ENCODE data around the gene TBX4. TPM values are rescaled to one million over a fixed set of nuclear protein-coding genes. Genes with fewer than 3 reads are reported as not detected.

Gene TBX4
- total and polyA plus RNA-seq, 2 experiments from 2014 or later, result 13.9 to 15.4 TPM

- Histone ChIP-seq H4K20me1 (ENCODE audit: insufficient read depth, poor library complexity, severe bottlenecking) (no peaks in the 10 kb centered on the region), H3K4me1 (ENCODE audit: insufficient read depth) (no peaks in the 10 kb centered on the region), H3K4me3 (no peak overlapping the region), H3K27ac (no peak overlapping the region), H3K27me3 (no peaks in the 10 kb centered on the region), H3K79me2 (no peaks in the 10 kb centered on the region), H3K9me2 (replicated peaks; ENCODE audit: insufficient read depth) (no peaks in the 10 kb centered on the region), H3K36me3 (replicated peaks; ENCODE audit: insufficient read depth, low read depth) (no peaks in the 10 kb centered on the region), H2AFZ (no peak overlapping the region), H3K9me3 (ENCODE audit: low read depth) (no peaks in the 10 kb centered on the region), H3K4me2 (no peak overlapping the region)
- WGBS (ENCODE audit: low lambda C conversion rate, missing lambda C conversion rate), result 75% methylated on average over 4 of the region's 4 CpGs
- DNase-seq (ENCODE audit: low spot score), result no peak
- TF ChIP-seq EZH2phosphoT487 (IDR thresholded peaks at IDR 0.05; ENCODE audit: low read depth, severe bottlenecking, unreplicated experiment) (no peak), EZH2 (IDR thresholded peaks at IDR 0.05; ENCODE audit: borderline replicate concordance) (no peak), CTCF (IDR thresholded peaks at IDR 0.05; ENCODE audit: poor library complexity) (no peak)
Observed at GRCh38 chr17:61420052-61420451, 32.2 kb upstream of the TBX4 start.

GRCh38 chr17:61420745-61421398 lies 31.4 kb upstream of the TBX4 start:
- Histone ChIP-seq H3K79me2 (no peaks in the 10 kb centered on the region), H3K4me1 (ENCODE audit: insufficient read depth) (no peaks in the 10 kb centered on the region), H3K36me3 (replicated peaks; ENCODE audit: insufficient read depth, low read depth) (no peaks in the 10 kb centered on the region), H3K4me3 (no peak overlapping the region), H3K27ac (no peak overlapping the region), H3K4me2 (no peak overlapping the region), H3K9me2 (replicated peaks; ENCODE audit: insufficient read depth) (no peaks in the 10 kb centered on the region), H3K9me3 (ENCODE audit: low read depth) (no peaks in the 10 kb centered on the region), H2AFZ (no peak overlapping the region), H3K27me3 (no peaks in the 10 kb centered on the region), H4K20me1 (ENCODE audit: insufficient read depth, poor library complexity, severe bottlenecking) (no peaks in the 10 kb centered on the region)
- WGBS (ENCODE audit: low lambda C conversion rate, missing lambda C conversion rate), result 75% methylated on average over 4 of the region's 4 CpGs
- no peak for TF ChIP-seq EZH2phosphoT487 (IDR thresholded peaks at IDR 0.05; ENCODE audit: low read depth, severe bottlenecking, unreplicated experiment)
- TF ChIP-seq CTCF (IDR thresholded peaks at IDR 0.05; ENCODE audit: poor library complexity), result no peak
- no peak for TF ChIP-seq EZH2 (IDR thresholded peaks at IDR 0.05; ENCODE audit: borderline replicate concordance)
- no peak for DNase-seq (ENCODE audit: low spot score)

GRCh38 chr17:61421460-61421859 lies 30.8 kb upstream of the TBX4 start:
- no peaks in the 10 kb centered on the region for H3K27me3 ChIP-seq

More at GRCh38 chr17:61421460-61421859, 30.8 kb upstream of the TBX4 start:
- Histone ChIP-seq H3K4me2 (no peak overlapping the region), H3K27ac (no peak overlapping the region), H3K4me3 (no peak overlapping the region), H3K9me3 (ENCODE audit: low read depth) (no peaks in the 10 kb centered on the region), H3K9me2 (replicated peaks; ENCODE audit: insufficient read depth) (no peaks in the 10 kb centered on the region), H3K4me1 (ENCODE audit: insufficient read depth) (no peaks in the 10 kb centered on the region), H3K79me2 (no peaks in the 10 kb centered on the region), H4K20me1 (ENCODE audit: insufficient read depth, poor library complexity, severe bottlenecking) (no peaks in the 10 kb centered on the region), H2AFZ (no peak overlapping the region), H3K36me3 (replicated peaks; ENCODE audit: insufficient read depth, low read depth) (no peaks in the 10 kb centered on the region)
- TF ChIP-seq EZH2 (IDR thresholded peaks at IDR 0.05; ENCODE audit: borderline replicate concordance) (no peak), EZH2phosphoT487 (IDR thresholded peaks at IDR 0.05; ENCODE audit: low read depth, severe bottlenecking, unreplicated experiment) (no peak), CTCF (IDR thresholded peaks at IDR 0.05; ENCODE audit: poor library complexity) (no peak)
- no peak for DNase-seq (ENCODE audit: low spot score)
- whole genome bisulfite sequencing (ENCODE audit: low lambda C conversion rate, missing lambda C conversion rate), result 89% methylated on average over 4 of the region's 4 CpGs
